Muscle of arm (tissue), 14 donors: ENCODE measurements around the gene CYB5A. TPM values are rescaled to one million over a fixed set of nuclear protein-coding genes. Genes with fewer than 3 reads are reported as not detected.
"Not testable (repeated sequence)": the region's sequence is repeated elsewhere in the genome, so short reads cannot be mapped to it uniquely, and the experiment has no call there.

Experiments used
- DNase-seq: peaks from one replicate; pipeline ENCODE4 v3.0.0-alpha.2; 2013
- long read RNA-seq, 11 donors: transcript quantifications; one replicate each; lab custom pipeline, GENCODE V29; 2026
- polyA plus RNA-seq, 12 donors: library from polyadenylated mRNA; unstranded; fragments of 120-200 nt; gene quantifications; one replicate each; pipeline ENCODE4 v1.2.1, GENCODE V29; 2013; ENCODE audit not compliant: insufficient read length in 12 of 12

The CYB5A gene
- polyA plus RNA-seq, result 10 to 100 TPM in 11 of 12 donors, not detected in 1; 26.1 to 45.5 (median 32.1) TPM
- long read RNA-seq, donor 1, transcript CYB5A-202 (5 exons, 3,283 nt), result major isoform, 67 of 74 reads
- long read RNA-seq, donor 1, partial matches to known transcripts, result 7 of 74 reads
- long read RNA-seq, donor 1, other reads (novel, unspliced or antisense), result 0 of 74 reads
- long read RNA-seq, donor 2, transcript CYB5A-202 (5 exons, 3,283 nt), result major isoform, 31 of 32 reads
- long read RNA-seq, donor 2, partial matches to known transcripts, result 0 of 32 reads
- long read RNA-seq, donor 2, other reads (novel, unspliced or antisense), result 0 of 32 reads
- long read RNA-seq, donor 3, transcript CYB5A-202 (5 exons, 3,283 nt), result major isoform, 16 of 17 reads
- long read RNA-seq, donor 3, partial matches to known transcripts, result 0 of 17 reads
- long read RNA-seq, donor 3, other reads (novel, unspliced or antisense), result 0 of 17 reads
- long read RNA-seq, donor 4, transcript CYB5A-202 (5 exons, 3,283 nt), result major isoform, 8 of 9 reads
- long read RNA-seq, donor 4, partial matches to known transcripts, result 0 of 9 reads
- long read RNA-seq, donor 4, other reads (novel, unspliced or antisense), result 0 of 9 reads
- long read RNA-seq, donor 5, transcript CYB5A-202 (5 exons, 3,283 nt), result major isoform, 50 of 57 reads
- long read RNA-seq, donor 5, partial matches to known transcripts, result 0 of 57 reads
- long read RNA-seq, donor 5, other reads (novel, unspliced or antisense), result 5 of 57 reads
- long read RNA-seq, donor 6, transcript CYB5A-202 (5 exons, 3,283 nt), result major isoform, 19 of 19 reads
- long read RNA-seq, donor 6, partial matches to known transcripts, result 0 of 19 reads
- long read RNA-seq, donor 6, other reads (novel, unspliced or antisense), result 0 of 19 reads
- long read RNA-seq, donor 7, transcript CYB5A-202 (5 exons, 3,283 nt), result major isoform, 15 of 15 reads
- long read RNA-seq, donor 7, partial matches to known transcripts, result 0 of 15 reads
- long read RNA-seq, donor 7, other reads (novel, unspliced or antisense), result 0 of 15 reads
- long read RNA-seq, donor 8, transcript CYB5A-202 (5 exons, 3,283 nt), result major isoform, 21 of 22 reads
- long read RNA-seq, donor 8, partial matches to known transcripts, result 0 of 22 reads
- long read RNA-seq, donor 8, other reads (novel, unspliced or antisense), result 0 of 22 reads
- long read RNA-seq, donor 9, transcript CYB5A-202 (5 exons, 3,283 nt), result major isoform, 25 of 30 reads
- long read RNA-seq, donor 9, partial matches to known transcripts, result 0 of 30 reads
- long read RNA-seq, donor 9, other reads (novel, unspliced or antisense), result 5 of 30 reads
- long read RNA-seq, donor 10, transcript CYB5A-202 (5 exons, 3,283 nt), result major isoform, 47 of 47 reads
- long read RNA-seq, donor 10, partial matches to known transcripts, result 0 of 47 reads
- long read RNA-seq, donor 10, other reads (novel, unspliced or antisense), result 0 of 47 reads
- long read RNA-seq, donor 11, transcript CYB5A-202 (5 exons, 3,283 nt), result major isoform, 29 of 36 reads
- long read RNA-seq, donor 11, partial matches to known transcripts, result 0 of 36 reads
- long read RNA-seq, donor 11, other reads (novel, unspliced or antisense), result 5 of 36 reads

- peak; percentile 99 for DNase-seq
These were observed at the start of gene CYB5A for GRCh38 chr18:74291771-74292540. CYB5A (minus strand) TSS chr18:74291963; CDS start chr18:74291875, 88 bp downstream.

GRCh38 chr18:74337912-74338309, 46.1 kb upstream of the CYB5A start:
- no peak for DNase-seq

GRCh38 chr18:74337155-74337911, 45.6 kb upstream of the CYB5A start:
- DNase-seq, result no peak

- no peak for DNase-seq
These were observed 44.9 kb upstream of the CYB5A start for GRCh38 chr18:74336656-74337055.

GRCh38 chr18:74334242-74334893, 42.6 kb upstream of the CYB5A start:
- DNase-seq, result no peak

GRCh38 chr18:74333091-74333490, 41.3 kb upstream of the CYB5A start:
- DNase-seq, result no peak

- DNase-seq, result no peak
These were observed 39.6 kb upstream of the CYB5A start for GRCh38 chr18:74331404-74331803.

- no peak for DNase-seq
These were observed 38.0 kb upstream of the CYB5A start for GRCh38 chr18:74329688-74330205.

GRCh38 chr18:74328206-74328605, 36.4 kb upstream of the CYB5A start:
- DNase-seq, result peak; percentile 7

- DNase-seq, result not testable (repeated sequence)
These were observed 35.0 kb upstream of the CYB5A start for GRCh38 chr18:74326791-74327190.

- DNase-seq, result no peak
These were observed 34.5 kb upstream of the CYB5A start for GRCh38 chr18:74326231-74326630.

- no peak for DNase-seq
These were observed 24.8 kb upstream of the CYB5A start for GRCh38 chr18:74316257-74317170.

GRCh38 chr18:74315464-74316256, 23.9 kb upstream of the CYB5A start, which contains the start of gene C18orf63:
C18orf63 (plus strand) TSS chr18:74315839; CDS start chr18:74317866, 2,027 bp downstream.
- DNase-seq, result no peak

- no peak for DNase-seq
These were observed 23.1 kb upstream of the CYB5A start for GRCh38 chr18:74314759-74315463.

GRCh38 chr18:74311000-74311399, 19.2 kb upstream of the CYB5A start:
- no peak for DNase-seq

GRCh38 chr18:74310411-74310810, 18.6 kb upstream of the CYB5A start:
- no peak for DNase-seq
